Caco-2 (cell line): Measurements from ENCODE around the gene CRTAC1. TPM values are rescaled to one million over a fixed set of nuclear protein-coding genes. Genes with fewer than 3 reads are reported as not detected.
"Not testable (repeated sequence)": the region's sequence is repeated elsewhere in the genome, so short reads cannot be mapped to it uniquely, and the experiment has no call there.

ENCODE experiments used
- BruUV-seq: library from RNA; stranded (reverse); fragments of 400-500 nt; replicated peaks from 2 replicates; lab custom pipeline; 2021; lab: Mats Ljungman, UMichigan
- CTCF ChIA-PET: fragments of 300-600 bp; sonication (Branson Sonifier 250); formaldehyde crosslinking; loops from one replicate; lab custom pipeline; 2022; ENCODE audit warnings: antibody characterized with exemption; lab: Charles Lee
- POLR2A ChIA-PET: fragments of 300-600 bp; sonication (Branson Sonifier 250); formaldehyde crosslinking; loops from one replicate; lab custom pipeline; 2022; ENCODE audit warnings: antibody characterized with exemption; lab: Charles Lee
- DNase-seq, 2 experiments: peaks; one replicate each; pipeline versions ENCODE4 v3.0.0 to v3.0.0-alpha.2; 2020 to 2022
- H3K27me3 ChIP-seq: replicated peaks from 2 replicates; pipeline ENCODE4 v1.6.0; 2011; ENCODE audit warnings: low read length; ENCODE audit not compliant: control insufficient read depth, insufficient read depth
- H3K36me3 ChIP-seq: 2 replicates; pipeline ENCODE4 v1.5.1; 2011; ENCODE audit warnings: low read length; ENCODE audit not compliant: control insufficient read depth, insufficient read depth
- H3K4me1 ChIP-seq: fragments of 250-450 bp; sonication (Bioruptor Pico); 2 replicates; pipeline ENCODE4 v1.5.1; 2020; ENCODE audit warnings: mild to moderate bottlenecking
- H3K4me3 ChIP-seq: 2 replicates; pipeline ENCODE4 v1.5.1; 2011; ENCODE audit warnings: low read depth, mild to moderate bottlenecking, control low read depth, low read length
- H3K9me3 ChIP-seq: fragments of 250-450 bp; sonication (Bioruptor Pico); 2 replicates; pipeline ENCODE4 v1.5.1; 2020; ENCODE audit warnings: mild to moderate bottlenecking, moderate library complexity
- H3K27ac Mint-ChIP-seq: one replicate; pipeline ENCODE4 v1.8.0; 2022; ENCODE audit warnings: mixed read lengths; ENCODE audit not compliant: unreplicated experiment
- H3K27me3 Mint-ChIP-seq: one replicate; pipeline ENCODE4 v1.8.0; 2022; ENCODE audit warnings: mixed read lengths; ENCODE audit not compliant: insufficient read depth, unreplicated experiment
- H3K36me3 Mint-ChIP-seq: one replicate; pipeline ENCODE4 v1.8.0; 2022; ENCODE audit warnings: mild to moderate bottlenecking, mixed read lengths; ENCODE audit not compliant: insufficient read depth, unreplicated experiment
- H3K4me1 Mint-ChIP-seq: one replicate; pipeline ENCODE4 v1.8.0; 2022; ENCODE audit warnings: low read depth, mixed read lengths; ENCODE audit not compliant: unreplicated experiment
- H3K4me3 Mint-ChIP-seq: one replicate; pipeline ENCODE4 v1.8.0; 2022; ENCODE audit warnings: mild to moderate bottlenecking, moderate library complexity, mixed read lengths; ENCODE audit not compliant: unreplicated experiment
- H3K9me3 Mint-ChIP-seq: one replicate; pipeline ENCODE4 v1.8.0; 2022; ENCODE audit warnings: mixed read lengths; ENCODE audit not compliant: unreplicated experiment
- intact Hi-C: fragments of 100-400 bp; cut with micrococcal nuclease; formaldehyde crosslinking; loops from one replicate; pipeline ENCODE4 v1.10.0; 2022; ENCODE audit not compliant: unreplicated experiment
- total RNA-seq: library from RNA; stranded (reverse); gene quantifications from 2 replicates; pipeline ENCODE4 v1.2.3, GENCODE V29; 2022
- TF ChIP-seq, protein P1 (sequence below), 2 experiments: fragments of 200-600 bp in 1 of 2; IDR thresholded peaks; 1 replicate in 1 of 2; 2 replicates in 1 of 2; pipeline versions ENCODE4 v1.5.1 to v1.8.0; 2011 to 2022; ENCODE audit warnings: antibody characterized with exemption in 1 of 2, control low read depth in 1 of 2, inconsistent platforms in 1 of 2, low read depth in 1 of 2, low read length in 1 of 2, mild to moderate bottlenecking in 1 of 2, moderate library complexity in 1 of 2; ENCODE audit not compliant: insufficient read depth in 1 of 2, severe bottlenecking in 1 of 2, unreplicated experiment in 1 of 2

CRTAC1 gene
- total RNA-seq, 1 experiment from 2014 or later = not detected

- H3K36me3 Mint-ChIP-seq = no peaks in the 10 kb centered on the region
- H3K27ac Mint-ChIP-seq = peak within 1 kb of the TSS; percentile 16
- H3K4me3 Mint-ChIP-seq = peak within 1 kb of the TSS; percentile 72
- no peaks in the 10 kb centered on the region for H3K9me3 Mint-ChIP-seq
- intact Hi-C loops = no loop called here
- ChIA-PET POLR2A (no interaction called here), CTCF (interaction anchor here (0.6 to 1.0 kb wide), 4 partner anchors 12 to 58 kb away, joined by 3 to 6 read pairs (median 4); no protein-coding TSS in a partner anchor)
- TF ChIP-seq, protein P1, sequence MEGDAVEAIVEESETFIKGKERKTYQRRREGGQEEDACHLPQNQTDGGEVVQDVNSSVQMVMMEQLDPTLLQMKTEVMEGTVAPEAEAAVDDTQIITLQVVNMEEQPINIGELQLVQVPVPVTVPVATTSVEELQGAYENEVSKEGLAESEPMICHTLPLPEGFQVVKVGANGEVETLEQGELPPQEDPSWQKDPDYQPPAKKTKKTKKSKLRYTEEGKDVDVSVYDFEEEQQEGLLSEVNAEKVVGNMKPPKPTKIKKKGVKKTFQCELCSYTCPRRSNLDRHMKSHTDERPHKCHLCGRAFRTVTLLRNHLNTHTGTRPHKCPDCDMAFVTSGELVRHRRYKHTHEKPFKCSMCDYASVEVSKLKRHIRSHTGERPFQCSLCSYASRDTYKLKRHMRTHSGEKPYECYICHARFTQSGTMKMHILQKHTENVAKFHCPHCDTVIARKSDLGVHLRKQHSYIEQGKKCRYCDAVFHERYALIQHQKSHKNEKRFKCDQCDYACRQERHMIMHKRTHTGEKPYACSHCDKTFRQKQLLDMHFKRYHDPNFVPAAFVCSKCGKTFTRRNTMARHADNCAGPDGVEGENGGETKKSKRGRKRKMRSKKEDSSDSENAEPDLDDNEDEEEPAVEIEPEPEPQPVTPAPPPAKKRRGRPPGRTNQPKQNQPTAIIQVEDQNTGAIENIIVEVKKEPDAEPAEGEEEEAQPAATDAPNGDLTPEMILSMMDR (IDR thresholded peaks at IDR 0.05; ENCODE audit: insufficient read depth in 1 of 2, low read depth in 1 of 2, low read length in 1 of 2, severe bottlenecking in 1 of 2, unreplicated experiment in 1 of 2) = no peak
- H3K4me1 Mint-ChIP-seq = peaks cover 7% of the 10 kb centered on the region
- BruUV-seq = no TSS peak
- H3K36me3 ChIP-seq = no peaks in the 10 kb centered on the region
- H3K27me3 ChIP-seq = no peaks in the 10 kb centered on the region; the same call in 1 of the 2 replicates
- peak; percentile 53 to 80 for DNase-seq
- peak within 1 kb of the TSS; percentile 69 for H3K4me3 ChIP-seq
- H3K27me3 Mint-ChIP-seq = peaks cover 3% of the 10 kb centered on the region
- 0 out of 2 replicates have a peak, but pooled peaks cover 13% of the 10 kb centered on the region for H3K4me1 ChIP-seq
- H3K9me3 ChIP-seq = no peaks in the 10 kb centered on the region
Observed at GRCh38 chr10:97849687-97850402, 180.6 kb downstream of the CRTAC1 start, which contains the start of gene GOLGA7B. TSS of gene GOLGA7B (plus strand) at chr10:97849843. CDS start at chr10:97850304, 461 bp downstream.

DNA sequence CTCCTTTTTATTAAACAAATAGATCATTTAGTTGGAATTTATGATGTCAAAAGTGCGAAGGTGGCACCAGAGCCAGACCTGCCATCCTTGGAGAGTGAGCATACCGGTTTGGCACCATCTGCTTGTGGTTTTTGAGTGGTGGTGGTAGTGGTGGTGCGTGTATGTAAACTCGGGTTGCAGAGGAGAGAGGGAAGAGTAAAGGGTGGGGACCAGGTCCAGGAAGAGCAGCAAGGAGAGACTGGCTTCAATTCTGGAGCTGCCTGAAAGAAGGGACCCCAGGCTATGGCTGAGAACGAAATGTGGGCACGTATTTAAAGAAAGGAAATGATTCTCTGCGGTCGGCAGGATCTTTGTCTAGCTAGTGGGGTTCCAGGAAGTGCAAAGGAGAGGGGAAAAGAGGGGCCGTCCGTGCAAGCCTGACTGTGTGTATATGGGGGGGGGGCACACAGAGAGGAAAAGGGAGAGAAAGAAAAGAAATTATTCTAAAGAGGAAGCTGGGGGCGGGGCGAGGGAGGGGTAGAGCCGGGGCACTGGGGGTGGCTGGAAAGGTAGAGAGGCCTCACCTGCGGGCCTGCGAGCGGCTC lies 181.2 kb downstream of the CRTAC1 start:
- Histone ChIP-seq H3K9me3 (no peaks in the 10 kb centered on the region), H3K4me1 (0 out of 2 replicates have a peak, but pooled peaks cover 11% of the 10 kb centered on the region), H3K36me3 (no peaks in the 10 kb centered on the region), H3K27me3 (no peaks in the 10 kb centered on the region; the same call in 1 of the 2 replicates), H3K4me3 (peak overlapping the region; percentile 69)
- peaks cover 7% of the 10 kb centered on the region for H3K4me1 Mint-ChIP-seq
- peaks cover 3% of the 10 kb centered on the region for H3K27me3 Mint-ChIP-seq
- no TSS peak for BruUV-seq
- H3K36me3 Mint-ChIP-seq = no peaks in the 10 kb centered on the region
- ChIA-PET POLR2A (no interaction called here), CTCF (interaction anchor here (0.6 to 1.0 kb wide), 3 partner anchors 20 to 58 kb away, joined by 3 to 6 read pairs (median 4); no protein-coding TSS in a partner anchor)
- intact Hi-C loops = no loop called here
- no peak for DNase-seq
- peak overlapping the region; percentile 16 for H3K27ac Mint-ChIP-seq
- H3K9me3 Mint-ChIP-seq = no peaks in the 10 kb centered on the region
- H3K4me3 Mint-ChIP-seq = peak overlapping the region; percentile 72
- TF ChIP-seq, protein P1 (IDR thresholded peaks at IDR 0.05; ENCODE audit: insufficient read depth in 1 of 2, low read depth in 1 of 2, low read length in 1 of 2, severe bottlenecking in 1 of 2, unreplicated experiment in 1 of 2) = no peak

DNA sequence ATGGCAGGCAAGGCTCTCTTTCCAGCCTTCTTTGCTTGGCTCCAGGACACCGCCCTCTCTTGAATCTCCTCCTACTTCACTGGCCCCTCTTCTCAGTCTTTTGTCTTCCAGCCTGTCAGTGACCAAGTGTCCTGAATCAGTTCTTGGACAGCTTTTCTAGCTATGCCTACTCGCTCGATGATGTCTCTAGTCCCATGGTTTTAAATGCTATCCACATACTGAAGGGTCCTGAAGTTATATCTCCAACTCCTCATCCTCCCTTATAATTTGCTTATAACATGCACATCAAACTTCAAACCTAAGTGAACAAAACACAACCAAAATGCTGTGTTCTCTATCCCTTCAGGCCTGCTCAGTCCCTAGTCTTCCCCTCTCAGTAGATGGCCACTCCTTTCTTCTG lies 185.7 kb downstream of the CRTAC1 start:
- H3K9me3 ChIP-seq = no peaks in the 10 kb centered on the region
- no peak overlapping the region for H3K4me3 ChIP-seq
- 0 out of 2 replicates have a peak, but pooled peaks cover 16% of the 10 kb centered on the region for H3K4me1 ChIP-seq
- no peak overlapping the region for H3K27ac Mint-ChIP-seq
- intact Hi-C loops = no loop called here
- H3K9me3 Mint-ChIP-seq = no peaks in the 10 kb centered on the region
- TF ChIP-seq, protein P1 (IDR thresholded peaks at IDR 0.05; ENCODE audit: insufficient read depth in 1 of 2, low read depth in 1 of 2, low read length in 1 of 2, severe bottlenecking in 1 of 2, unreplicated experiment in 1 of 2) = no peak
- no peaks in the 10 kb centered on the region for H3K27me3 ChIP-seq
- CTCF ChIA-PET = no interaction called here
- no peak overlapping the region for H3K4me3 Mint-ChIP-seq
- H3K4me1 Mint-ChIP-seq = peaks cover 7% of the 10 kb centered on the region
- no TSS peak for BruUV-seq
- POLR2A ChIA-PET = no interaction called here
- peaks cover 3% of the 10 kb centered on the region for H3K27me3 Mint-ChIP-seq
- no peaks in the 10 kb centered on the region for H3K36me3 ChIP-seq
- H3K36me3 Mint-ChIP-seq = no peaks in the 10 kb centered on the region
- DNase-seq = no peak

DNA sequence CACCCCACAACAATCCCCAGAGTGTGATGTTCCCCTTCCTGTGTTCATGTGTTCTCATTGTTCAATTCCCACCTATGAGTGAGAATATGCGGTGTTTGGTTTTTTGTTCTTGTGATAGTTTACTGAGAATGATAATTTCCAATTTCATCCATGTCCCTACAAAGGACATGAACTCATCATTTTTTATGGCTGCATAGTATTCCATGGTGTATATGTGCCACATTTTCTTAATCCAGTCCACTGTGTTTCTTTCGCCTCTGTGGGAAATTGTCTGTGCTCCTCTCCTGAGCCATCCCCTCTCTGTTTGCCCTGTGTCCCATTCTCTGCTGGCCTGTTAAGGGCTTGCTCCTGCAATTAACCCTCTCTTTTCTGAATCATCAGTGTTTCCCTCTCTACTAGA lies 186.4 kb downstream of the CRTAC1 start:
- H3K4me1 Mint-ChIP-seq, H3K36me3 ChIP-seq, intact Hi-C loops, H3K4me3 Mint-ChIP-seq, H3K9me3 Mint-ChIP-seq, H3K27me3 ChIP-seq, BruUV-seq, DNase-seq, H3K36me3 Mint-ChIP-seq, H3K9me3 ChIP-seq, CTCF ChIA-PET, H3K4me3 ChIP-seq, H3K27me3 Mint-ChIP-seq, POLR2A ChIA-PET, H3K27ac Mint-ChIP-seq: not testable (repeated sequence)
- H3K4me1 ChIP-seq = 0 out of 2 replicates have a peak, but pooled peaks cover 14% of the 10 kb centered on the region
